ENCODE measurements around the gene LNP1.

DNA sequence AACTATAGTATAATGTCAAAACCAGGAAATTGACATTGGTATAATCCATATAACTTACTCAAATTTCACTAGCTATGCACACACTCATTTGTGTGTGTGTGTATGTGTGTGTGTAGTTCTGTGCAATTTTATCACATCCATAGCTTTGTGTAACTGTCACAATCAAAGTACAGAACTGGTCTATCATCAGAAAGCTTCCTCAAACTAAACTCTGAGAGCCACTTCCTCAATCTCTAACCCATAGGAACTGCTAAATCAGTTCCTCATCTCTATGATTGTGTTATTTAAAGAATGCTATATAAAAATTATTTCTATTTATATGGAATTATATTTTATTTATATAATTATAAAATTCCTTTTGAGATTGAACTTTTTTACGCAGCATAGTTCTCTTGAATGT, 18.1 kb downstream of the LNP1 start:
- TF ChIP-seq SIN3A (conservative IDR thresholded peaks at IDR 0.05 in 1 of 2, IDR thresholded peaks at IDR 0.05 in 1 of 2; ENCODE audit: low read depth in 1 of 2, low read length in 2 of 2) (no peak), SP4 (IDR thresholded peaks at IDR 0.05; ENCODE audit: low read length) (no peak), GTF2F1 (IDR thresholded peaks at IDR 0.05; ENCODE audit: borderline replicate concordance, low read depth, low read length) (no peak), BACH1 (IDR thresholded peaks at IDR 0.05; ENCODE audit: low read length) (no peak), TAF1 (IDR thresholded peaks at IDR 0.05; ENCODE audit: low read depth, low read length) (no peak), RBBP5 (IDR thresholded peaks at IDR 0.05; ENCODE audit: borderline replicate concordance, low read depth, low read length) (no peak)
- TF ChIP-seq, protein P1, sequence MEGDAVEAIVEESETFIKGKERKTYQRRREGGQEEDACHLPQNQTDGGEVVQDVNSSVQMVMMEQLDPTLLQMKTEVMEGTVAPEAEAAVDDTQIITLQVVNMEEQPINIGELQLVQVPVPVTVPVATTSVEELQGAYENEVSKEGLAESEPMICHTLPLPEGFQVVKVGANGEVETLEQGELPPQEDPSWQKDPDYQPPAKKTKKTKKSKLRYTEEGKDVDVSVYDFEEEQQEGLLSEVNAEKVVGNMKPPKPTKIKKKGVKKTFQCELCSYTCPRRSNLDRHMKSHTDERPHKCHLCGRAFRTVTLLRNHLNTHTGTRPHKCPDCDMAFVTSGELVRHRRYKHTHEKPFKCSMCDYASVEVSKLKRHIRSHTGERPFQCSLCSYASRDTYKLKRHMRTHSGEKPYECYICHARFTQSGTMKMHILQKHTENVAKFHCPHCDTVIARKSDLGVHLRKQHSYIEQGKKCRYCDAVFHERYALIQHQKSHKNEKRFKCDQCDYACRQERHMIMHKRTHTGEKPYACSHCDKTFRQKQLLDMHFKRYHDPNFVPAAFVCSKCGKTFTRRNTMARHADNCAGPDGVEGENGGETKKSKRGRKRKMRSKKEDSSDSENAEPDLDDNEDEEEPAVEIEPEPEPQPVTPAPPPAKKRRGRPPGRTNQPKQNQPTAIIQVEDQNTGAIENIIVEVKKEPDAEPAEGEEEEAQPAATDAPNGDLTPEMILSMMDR (IDR thresholded peaks at IDR 0.05; ENCODE audit: control extremely low read depth in 1 of 3, insufficient read depth in 1 of 3, low read depth in 1 of 3, low read length in 3 of 3) = no peak
